NCI-H146 (cell line): ENCODE results near the gene KRTAP5-8.
"Not testable (repeated sequence)": the region's sequence is repeated elsewhere in the genome, so short reads cannot be mapped to it uniquely, and the experiment has no call there.

ENCODE experiments used
- DNase-seq: peaks from one replicate; lab custom pipeline; 2025; lab: John Stamatoyannopoulos, UW

KRTAP5-8 gene

GRCh38 chr11:71507102-71507501 is 30.7 kb upstream of the KRTAP5-8 start:
- no peak for DNase-seq

DNA sequence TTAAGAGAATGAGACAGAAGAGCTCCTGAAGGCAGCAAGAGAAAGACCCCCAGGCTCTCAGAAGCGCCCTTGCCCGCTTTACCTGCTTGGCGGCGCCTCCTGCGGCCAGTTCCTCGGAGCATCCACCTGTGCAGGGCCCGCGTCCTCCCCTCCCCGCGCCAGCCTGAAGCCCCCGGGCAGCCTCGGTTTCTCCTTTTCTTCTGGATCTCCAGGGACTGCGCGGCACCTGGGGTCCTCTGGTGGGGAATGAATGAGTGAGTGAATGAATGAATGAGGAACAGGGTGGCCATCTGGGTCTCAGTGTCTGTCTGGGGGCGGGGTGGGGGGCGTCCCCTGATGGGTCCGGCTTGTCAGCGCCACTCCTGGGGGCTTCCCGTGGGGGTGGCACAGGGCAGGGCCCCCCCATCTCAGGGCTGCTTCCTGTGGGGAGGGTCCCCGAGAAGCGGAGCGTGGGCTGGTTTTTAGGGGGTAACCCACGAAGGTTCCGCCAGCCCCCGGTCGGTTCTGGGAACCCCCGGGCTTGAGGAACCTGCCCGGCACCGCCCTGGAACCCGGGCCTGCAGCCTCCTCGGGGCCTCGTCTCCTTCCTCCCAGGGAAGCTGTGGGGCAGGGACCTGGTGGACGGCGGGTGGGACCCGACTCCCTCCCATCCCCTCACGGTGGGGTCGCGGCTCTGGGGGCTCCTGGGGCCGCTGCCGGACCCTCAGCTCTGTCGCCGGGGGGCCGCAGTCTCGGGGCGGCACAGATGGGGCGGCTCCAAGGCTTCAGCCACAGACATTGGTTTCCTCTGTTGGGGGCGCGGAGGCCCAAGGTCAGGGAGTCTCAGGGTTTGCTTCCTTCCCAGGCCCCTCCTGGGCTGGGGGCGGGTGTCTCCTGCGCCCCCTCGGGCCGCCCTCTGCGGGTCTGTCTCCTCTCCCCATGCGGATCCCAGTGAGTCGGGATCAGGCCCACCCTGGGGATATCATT is 19.0 kb upstream of the KRTAP5-8 start:
- no peak for DNase-seq

GRCh38 chr11:71519546-71519945 is 18.3 kb upstream of the KRTAP5-8 start:
- no peak for DNase-seq

GRCh38 chr11:71525188-71525937 is 12.5 kb upstream of the KRTAP5-8 start:
- no peak for DNase-seq

DNA sequence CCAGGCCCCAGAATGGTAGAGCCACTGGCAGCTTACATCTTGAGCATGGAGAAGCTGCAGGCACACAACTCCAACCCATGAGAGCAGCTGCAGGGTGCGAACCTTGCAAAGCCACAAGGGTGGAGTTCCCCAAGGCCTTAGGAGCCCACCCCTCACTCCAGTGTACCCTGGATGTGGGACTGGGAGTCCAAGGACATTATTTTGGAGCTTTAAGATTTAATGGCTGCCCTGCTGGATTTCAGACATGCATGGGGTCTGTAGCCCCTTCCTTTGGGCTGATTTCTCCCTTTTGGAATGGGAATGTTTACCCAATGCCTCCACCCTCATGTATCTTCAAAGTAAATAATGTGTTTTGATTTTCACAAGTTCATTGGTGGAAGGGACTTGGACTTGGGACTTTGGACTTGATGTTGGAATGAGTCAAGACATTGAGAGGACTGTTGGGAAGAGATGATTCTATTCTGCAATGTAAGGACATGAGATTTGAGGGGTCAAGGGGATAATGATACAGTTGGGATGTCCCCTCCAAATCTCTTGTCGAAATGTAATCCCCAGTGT is 11.8 kb upstream of the KRTAP5-8 start:
- DNase-seq: no peak

DNA sequence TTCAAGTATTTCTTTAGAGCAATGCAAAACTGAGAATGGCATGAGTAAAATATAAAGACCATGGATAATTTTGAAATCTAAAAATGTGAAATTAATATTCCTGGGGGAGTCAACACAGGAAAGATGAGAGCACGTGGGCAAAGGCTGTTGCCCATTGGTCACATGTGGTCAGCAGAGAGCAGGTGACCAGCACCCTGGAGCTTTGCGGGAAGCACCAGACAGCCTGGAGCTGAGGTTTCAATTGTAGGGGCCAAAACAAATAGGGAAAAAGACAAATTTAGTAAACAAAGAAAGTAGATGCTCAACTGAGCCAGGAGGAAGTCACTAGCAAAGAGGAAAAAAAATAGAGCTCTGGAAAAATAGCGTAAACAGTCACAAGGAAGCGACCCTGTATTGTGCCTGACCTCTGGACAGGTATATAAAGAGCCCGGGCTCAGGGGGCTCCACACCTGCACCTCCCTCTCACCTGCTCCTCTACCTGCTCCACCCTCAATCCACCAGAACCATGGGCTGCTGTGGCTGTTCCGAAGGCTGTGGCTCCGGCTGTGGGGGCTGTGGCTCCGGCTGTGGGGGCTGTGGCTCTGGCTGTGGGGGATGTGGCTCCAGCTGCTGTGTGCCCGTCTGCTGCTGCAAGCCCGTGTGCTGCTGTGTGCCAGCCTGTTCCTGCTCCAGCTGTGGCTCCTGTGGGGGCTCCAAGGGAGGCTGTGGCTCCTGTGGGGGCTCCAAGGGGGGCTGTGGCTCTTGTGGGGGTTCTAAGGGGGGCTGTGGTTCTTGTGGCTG is 10.8 kb upstream of the KRTAP5-8 start, which contains the start of gene KRTAP5-7:
Gene KRTAP5-7, plus strand, starts transcription at position 472 of the 780 bp plus-strand sequence. Its CDS starts 34 bp downstream, at position 506.
- DNase-seq: not testable (repeated sequence)

DNA sequence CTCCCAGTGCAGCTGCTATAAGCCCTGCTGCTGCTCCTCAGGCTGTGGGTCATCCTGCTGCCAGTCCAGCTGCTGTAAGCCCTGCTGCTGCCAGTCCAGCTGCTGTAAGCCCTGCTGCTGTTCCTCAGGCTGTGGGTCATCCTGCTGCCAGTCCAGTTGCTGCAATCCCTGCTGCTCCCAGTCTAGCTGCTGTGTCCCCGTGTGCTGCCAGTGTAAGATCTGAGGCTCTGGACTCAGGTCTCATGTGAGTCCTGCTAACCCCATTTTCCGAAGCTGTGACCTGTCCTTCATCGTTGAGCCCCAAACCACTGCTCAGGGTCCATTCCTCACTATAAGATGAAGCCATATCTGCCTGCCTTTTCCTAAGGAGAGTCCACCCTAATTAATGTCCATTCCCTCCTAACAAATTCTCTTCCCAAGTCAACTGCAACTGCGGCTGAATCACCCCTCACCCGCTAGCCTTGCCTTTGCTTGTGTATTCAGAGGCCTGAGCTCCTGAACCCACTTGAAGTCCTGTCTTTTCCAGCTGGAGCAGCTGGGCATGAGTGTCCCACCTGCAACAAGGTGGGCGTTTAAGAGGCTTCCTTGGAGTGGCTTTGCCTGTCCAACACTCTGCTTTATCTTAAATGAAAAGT is 10.1 kb upstream of the KRTAP5-8 start:
- DNase-seq: no peak

- DNase-seq: no peak
Measured at GRCh38 chr11:71530602-71531001, 7.2 kb upstream of the KRTAP5-8 start.

- DNase-seq: no peak
Measured at GRCh38 chr11:71532036-71532610, 5.7 kb upstream of the KRTAP5-8 start.

DNA sequence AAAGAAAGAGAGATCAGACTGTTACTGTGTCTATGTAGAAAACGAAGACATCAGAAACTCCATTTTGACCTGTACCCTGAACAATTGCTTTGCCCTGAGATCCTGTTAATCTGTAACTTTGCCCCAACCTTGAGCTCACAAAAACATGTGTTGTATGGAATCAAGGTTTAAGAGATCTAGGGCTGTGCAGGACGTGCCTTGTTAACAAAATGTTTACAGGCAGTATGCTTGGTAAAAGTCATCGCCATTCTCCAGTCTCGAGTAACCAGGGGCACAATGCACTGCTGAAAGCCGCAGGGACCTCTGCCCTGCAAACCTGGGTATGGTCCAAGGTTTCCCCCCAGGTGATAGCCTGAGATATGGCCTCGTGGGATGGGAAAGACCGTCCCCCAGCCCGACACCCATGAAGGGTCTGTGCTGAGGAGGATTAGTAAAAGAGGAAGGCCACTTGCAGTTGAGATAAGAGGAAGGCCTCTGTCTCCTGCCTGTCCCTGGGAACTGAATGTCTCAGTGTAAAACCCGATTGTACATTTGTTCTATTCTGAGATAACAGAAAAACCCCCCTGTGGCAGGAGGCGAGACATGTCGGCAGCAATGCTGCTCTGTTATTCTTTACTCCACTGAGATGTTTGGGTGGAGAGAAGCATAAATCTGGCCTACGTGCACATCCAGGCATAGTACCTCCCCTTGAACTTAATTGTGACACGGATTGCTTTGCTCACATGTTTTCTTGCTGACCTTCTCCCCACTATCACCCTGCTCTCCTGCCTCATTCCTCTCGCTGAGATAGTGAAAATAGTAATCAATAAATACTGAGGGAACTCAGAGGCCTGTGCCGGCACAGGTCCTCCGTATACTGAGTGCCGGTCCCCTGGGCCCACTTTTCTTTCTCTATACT is 2.9 kb upstream of the KRTAP5-8 start:
- DNase-seq: not testable (repeated sequence)

- no peak for DNase-seq
Measured at GRCh38 chr11:71535825-71536224, 2.0 kb upstream of the KRTAP5-8 start.

DNA sequence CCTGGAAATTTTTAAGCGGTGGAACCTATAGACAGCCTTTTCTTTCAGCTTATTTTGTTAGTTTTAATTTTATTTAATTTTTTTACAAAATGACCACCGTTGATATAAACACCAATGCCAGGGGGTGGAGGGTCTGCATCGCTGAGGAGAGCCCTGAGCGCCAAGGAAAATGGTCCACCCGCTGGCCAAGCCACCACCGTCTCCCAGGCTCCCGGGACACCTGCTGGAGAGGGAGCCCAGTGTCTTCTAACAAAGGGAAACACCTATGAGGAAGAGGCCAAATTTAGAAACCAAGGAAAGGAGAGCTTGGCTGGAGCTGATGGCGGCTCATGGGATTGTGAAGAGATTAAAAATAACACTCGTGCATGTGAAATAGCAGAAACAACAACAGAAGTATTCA is 288 bp upstream of the KRTAP5-8 start:
- DNase-seq: no peak

DNA sequence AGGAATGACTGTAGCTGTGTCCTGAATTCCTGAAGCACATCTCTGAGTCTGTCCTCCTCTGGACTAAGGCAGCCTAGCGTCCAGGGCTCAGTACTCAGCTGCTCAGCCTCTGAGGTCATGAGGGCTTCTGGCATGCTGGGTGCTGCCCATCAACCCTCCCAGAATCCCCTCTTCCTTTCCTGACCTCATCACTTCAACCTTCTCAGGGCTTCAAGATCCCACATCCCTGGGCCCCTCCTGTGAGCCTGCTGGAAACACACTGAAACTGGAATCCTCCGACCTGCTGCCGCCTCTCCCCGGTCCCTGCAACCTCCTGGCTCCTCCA is 803 bp downstream of the KRTAP5-8 start:
- DNase-seq: no peak

- no peak for DNase-seq
Measured at GRCh38 chr11:71539017-71539416, 1.2 kb downstream of the KRTAP5-8 start.

DNA sequence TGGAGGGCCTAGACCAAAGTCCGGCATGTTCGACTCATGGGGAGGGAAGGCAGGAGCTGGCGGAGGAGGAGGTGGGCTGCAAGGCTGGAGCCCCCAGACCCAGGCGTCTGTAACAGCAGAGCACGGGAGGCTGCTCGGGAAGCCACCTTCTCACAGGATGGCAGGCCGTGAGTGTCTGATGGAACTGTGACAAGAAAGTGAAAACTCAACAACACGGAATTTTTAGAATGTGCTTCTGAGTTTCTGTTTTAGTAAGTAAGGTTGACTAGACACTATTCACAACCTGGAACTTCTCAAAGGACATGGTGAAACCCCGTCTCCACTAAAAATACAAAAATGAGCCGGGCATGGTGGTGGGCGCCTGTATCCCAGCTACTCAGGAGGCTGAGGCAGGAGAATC is 2.1 kb downstream of the KRTAP5-8 start:
- DNase-seq: not testable (repeated sequence)

- DNase-seq: not testable (repeated sequence)
Measured at GRCh38 chr11:71540521-71541304, 2.9 kb downstream of the KRTAP5-8 start.

DNA sequence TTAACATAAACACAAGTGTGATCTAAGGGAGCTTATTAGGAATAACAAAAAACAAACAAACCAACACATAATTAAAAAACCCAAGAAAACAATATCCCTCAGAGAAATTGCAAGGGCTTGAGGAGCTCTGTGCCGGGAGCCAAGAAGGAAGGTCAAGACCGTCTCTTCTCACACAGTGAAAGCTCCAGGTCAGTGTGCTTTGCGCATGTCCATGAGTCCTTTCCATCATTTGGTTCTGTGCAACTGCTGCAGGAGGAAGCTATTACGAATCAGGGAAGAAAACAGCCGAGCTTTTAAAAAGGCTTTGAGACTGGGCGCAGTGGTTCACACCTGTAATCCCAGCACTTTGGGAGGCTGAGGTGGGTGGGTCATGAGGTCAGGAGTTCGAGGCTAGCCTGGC is 4.6 kb downstream of the KRTAP5-8 start:
- no peak for DNase-seq

- no peak for DNase-seq
Measured at GRCh38 chr11:71542879-71543777, 5.3 kb downstream of the KRTAP5-8 start.
